DND-41 (cell line): Measurements from ENCODE around the gene DGKH.

Experiments used
- CTCF ChIP-seq: IDR thresholded peaks from 2 replicates; pipeline ENCODE4 v1.5.1; 2012; ENCODE audit warnings: borderline replicate concordance, low read length, moderate library complexity, mild to moderate bottlenecking; ENCODE audit not compliant: poor library complexity, severe bottlenecking; ENCODE audit errors: extremely low read depth
- EZH2 ChIP-seq: IDR thresholded peaks from 3 replicates; pipeline ENCODE4 v1.6.1; 2012; ENCODE audit warnings: borderline replicate concordance, low read depth, mild to moderate bottlenecking, moderate library complexity, low read length, inconsistent platforms; ENCODE audit not compliant: severe bottlenecking

GRCh38 chr13:42041684-42042035 lies 6.8 kb upstream of the DGKH start:
- TF ChIP-seq CTCF (no peak), EZH2 (no peak)
